ENCODE data around the gene BLNK.
"Not testable (repeated sequence)": the region's sequence is repeated elsewhere in the genome, so short reads cannot be mapped to it uniquely, and the experiment has no call there.

Gene BLNK

GRCh38 chr10:96225119-96225518, 46.2 kb downstream of the BLNK start:
- no peak for DNase-seq (ENCODE audit: low spot score)

- no peak for DNase-seq (ENCODE audit: low spot score)
Measured at GRCh38 chr10:96222908-96223307, 48.5 kb downstream of the BLNK start.

DNA sequence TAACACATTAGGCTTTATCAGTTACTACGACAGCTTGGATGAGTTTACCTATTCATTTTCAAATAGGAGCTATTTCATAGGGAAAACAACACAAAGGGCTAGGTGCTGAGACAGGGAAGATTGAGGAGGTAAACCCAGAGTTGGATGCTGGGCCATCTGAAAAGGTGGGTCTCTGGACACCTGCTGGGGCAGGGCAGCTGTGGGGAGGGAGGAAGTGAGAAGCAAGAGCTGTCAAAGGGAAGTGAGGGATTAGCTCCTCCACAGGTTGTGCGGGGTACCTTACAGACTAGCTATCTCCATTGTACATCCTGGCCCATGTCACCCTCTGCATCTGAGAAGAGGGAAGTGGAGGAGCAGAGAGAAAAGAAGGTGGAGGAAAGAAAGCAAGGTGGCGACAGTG, 48.9 kb downstream of the BLNK start:
- no peak for DNase-seq (ENCODE audit: low spot score)

- DNase-seq (ENCODE audit: low spot score), result no peak
Measured at GRCh38 chr10:96218826-96219225, 52.5 kb downstream of the BLNK start.

GRCh38 chr10:96217711-96218110, 53.7 kb downstream of the BLNK start:
- no peak for DNase-seq (ENCODE audit: low spot score)

GRCh38 chr10:96216775-96217174, 54.6 kb downstream of the BLNK start:
- DNase-seq (ENCODE audit: low spot score), result no peak

DNA sequence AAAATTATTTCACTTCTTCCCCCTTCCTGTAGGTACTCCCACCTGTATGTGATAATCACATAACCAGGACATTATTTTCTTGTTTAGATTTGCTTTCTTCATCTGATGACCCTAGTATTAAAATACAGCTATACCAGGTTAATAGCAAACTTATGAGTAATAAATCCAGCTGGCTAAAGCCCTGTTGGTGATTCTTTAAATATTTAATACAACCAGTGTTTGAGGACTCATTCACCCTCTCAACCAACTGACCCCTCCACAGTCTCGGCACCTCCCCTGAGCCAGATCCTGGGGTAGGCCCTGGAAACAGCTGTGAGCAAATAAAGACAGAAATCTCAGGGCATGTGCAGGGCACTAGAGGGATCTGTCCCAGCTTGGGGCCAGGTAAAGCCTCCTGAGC, 58.5 kb downstream of the BLNK start:
- no peak for DNase-seq (ENCODE audit: low spot score)

GRCh38 chr10:96211764-96212163, 59.6 kb downstream of the BLNK start:
- no peak for DNase-seq (ENCODE audit: low spot score)

DNA sequence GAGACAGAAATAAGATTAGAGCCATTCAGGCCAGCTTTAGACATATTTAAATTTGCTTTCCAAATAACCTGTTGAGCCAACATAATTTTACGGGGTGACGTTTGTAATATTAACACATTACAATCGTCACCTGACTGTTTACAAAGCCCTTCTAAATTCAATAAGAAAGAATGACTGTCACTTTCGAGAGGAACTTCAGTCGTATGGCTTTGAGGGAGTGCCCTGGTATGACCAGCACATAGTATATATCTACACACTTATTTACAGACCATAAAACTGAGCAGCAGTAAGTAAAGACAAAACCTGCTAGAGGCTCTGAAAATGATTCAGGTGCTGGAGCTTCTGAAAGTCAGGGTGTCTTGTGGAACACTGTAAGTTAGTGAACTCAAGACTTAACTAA, 62.4 kb downstream of the BLNK start:
- no peak for DNase-seq (ENCODE audit: low spot score)

- DNase-seq (ENCODE audit: low spot score), result no peak
Measured at GRCh38 chr10:96208271-96208670, 63.1 kb downstream of the BLNK start.

GRCh38 chr10:96205580-96205979, 65.8 kb downstream of the BLNK start:
- no peak for DNase-seq (ENCODE audit: low spot score)

- DNase-seq (ENCODE audit: low spot score), result no peak
Measured at GRCh38 chr10:96201525-96201924, 69.8 kb downstream of the BLNK start.

DNA sequence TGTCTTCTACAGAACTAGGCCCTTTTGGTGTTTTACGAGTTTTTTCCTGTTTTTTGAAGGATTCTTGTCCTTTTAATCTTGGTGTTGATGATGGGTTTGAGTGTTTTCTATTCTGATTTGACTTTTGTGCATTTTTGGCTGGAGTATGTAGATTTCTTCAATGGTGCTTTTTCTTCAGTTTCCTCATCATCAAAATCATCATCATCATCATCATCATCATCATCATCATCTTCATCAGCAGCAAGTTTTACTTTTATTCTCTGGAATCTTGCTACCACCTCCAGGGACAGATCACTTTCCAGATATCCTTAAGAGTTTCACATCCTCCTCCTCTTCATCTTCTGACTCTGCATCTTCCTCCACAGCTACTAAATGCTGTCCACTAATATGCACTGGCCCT, 81.9 kb downstream of the BLNK start:
- not testable (repeated sequence) for DNase-seq (ENCODE audit: low spot score)

GRCh38 chr10:96188916-96189315, 82.5 kb downstream of the BLNK start:
- no peak for DNase-seq (ENCODE audit: low spot score)

DNA sequence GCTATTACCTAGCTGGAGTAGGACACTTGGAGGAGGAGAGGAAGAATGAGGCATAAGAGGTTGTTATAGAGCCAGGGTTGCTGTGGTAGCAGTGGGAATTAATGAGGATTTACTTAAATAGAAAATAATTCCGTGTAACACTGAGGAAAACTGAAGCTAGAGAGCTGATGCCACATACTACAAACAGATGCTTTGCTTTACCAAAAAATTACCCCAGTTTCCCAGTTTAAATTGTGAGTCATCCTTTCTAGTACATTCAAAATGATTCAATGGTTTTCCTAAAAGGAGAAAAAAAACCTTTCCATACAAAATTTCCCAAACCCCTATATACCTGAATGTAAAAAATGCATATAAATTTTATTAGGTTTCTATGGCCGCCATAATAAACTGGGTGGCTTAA, 82.9 kb downstream of the BLNK start:
- no peak for DNase-seq (ENCODE audit: low spot score)

- DNase-seq (ENCODE audit: low spot score), result no peak
Measured at GRCh38 chr10:96176985-96177384, 94.4 kb downstream of the BLNK start.

DNA sequence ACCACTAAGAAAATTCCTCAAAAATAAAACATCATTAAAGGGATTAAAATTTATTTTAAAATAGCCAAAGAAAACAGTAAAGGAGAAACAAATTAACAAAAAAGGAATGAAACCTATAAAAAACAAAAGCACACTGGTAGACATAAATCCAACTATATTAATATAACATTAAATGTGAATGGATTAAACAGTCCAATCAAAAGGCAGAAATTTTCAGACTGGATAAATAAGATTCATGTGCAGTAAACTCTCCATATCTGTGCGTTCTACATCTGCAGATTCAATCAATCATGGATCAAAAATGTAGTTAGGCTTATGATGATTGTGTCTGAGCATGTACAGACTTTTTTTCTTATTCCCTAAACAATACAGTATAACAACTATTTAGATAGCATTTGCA, 98.7 kb downstream of the BLNK start:
- no peak for DNase-seq (ENCODE audit: low spot score)

DNA sequence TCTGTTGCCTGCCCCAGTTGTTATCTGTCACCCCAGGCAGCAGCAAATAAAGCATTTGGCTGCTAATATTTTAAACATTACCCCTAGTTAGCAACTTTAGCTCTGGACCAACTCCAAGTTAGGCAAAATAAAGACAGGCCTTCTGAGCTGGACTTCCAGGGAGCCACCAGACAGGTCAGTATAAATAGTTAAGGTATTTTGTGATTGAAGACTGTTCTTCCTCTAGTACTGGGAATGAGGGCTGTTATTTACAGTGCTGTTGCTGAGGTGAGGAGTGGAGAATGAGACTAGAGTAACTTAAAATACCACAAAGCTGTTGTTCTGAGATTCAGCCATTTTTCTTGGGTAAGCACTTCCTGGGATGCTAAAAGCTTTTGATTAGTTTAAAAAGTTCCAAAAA, 101.1 kb downstream of the BLNK start:
- DNase-seq (ENCODE audit: low spot score), result no peak

DNA sequence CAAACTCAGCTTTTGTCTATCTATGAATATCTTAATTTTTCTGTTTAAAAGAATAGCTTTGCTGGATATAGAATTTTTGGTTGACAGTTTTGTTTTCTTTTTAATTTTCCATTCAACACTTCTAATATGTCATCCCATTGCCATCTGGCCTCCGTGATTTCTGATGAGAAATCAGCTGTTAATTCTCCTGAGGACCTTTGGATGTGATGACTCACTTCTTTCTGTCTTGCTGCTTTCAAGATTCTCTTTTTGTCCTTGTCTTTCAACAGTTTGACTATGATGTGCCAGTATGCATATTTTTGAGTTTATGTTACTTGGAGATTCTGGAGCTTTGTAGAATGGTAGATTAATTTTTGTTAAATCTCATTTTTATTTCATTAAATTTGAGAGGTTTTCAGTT, 102.8 kb downstream of the BLNK start:
- DNase-seq (ENCODE audit: low spot score), result no peak

DNA sequence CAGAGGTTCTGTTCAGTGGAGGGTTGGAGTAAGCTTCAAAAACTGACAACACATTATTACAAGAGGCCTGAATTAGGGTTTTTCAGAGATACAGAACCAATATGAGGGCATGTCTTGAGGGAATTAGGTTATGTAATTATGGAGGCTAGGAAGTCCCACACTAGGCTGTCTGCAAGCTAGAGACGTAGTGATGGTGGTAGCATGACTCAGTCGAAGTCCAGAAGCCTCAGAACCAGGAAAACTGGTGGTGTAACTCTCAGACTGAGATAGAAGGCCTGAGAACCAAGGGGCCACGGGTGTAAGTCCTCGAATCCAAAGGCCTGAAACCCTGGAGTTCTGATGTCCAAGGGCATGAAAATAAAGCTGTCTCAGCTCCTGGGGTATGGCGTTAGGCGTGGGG, 105.6 kb downstream of the BLNK start:
- no peak for DNase-seq (ENCODE audit: low spot score)

- no peak for DNase-seq (ENCODE audit: low spot score)
Measured at GRCh38 chr10:96153070-96153469, 118.3 kb downstream of the BLNK start.

DNA sequence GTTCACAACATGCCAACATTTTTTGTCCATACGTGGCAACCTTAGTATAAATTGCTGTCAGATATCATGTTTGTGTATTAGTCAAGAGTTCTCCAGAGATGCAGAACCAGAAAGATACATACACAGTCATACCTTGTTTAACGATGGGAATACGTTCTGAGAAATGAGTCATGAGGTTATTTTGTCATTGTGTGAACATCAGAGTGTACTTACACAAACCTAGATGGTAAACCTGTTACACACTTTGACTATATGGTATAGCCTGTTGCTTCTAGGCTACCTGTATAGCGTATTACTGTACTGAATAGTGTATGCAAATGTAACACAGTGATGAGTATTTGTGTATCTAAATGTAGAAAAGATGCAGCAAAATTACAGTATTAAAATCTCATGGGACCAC, 118.9 kb downstream of the BLNK start:
- DNase-seq (ENCODE audit: low spot score), result no peak

All from NAMALWA (cell line).